B cell (primary cell): ENCODE results near the gene CDH5. TPM values are rescaled to one million over a fixed set of nuclear protein-coding genes. Genes with fewer than 3 reads are reported as not detected.

Experiments used
- ATAC-seq: fragments of 200-7000 bp; cut with Tn5 transposase; one replicate; pipeline ENCODE4 v1.10.0; 2021; ENCODE audit warnings: low read depth, mild to moderate bottlenecking, moderate number of reproducible peaks, moderate library complexity
- CTCF ChIA-PET: fragments of 350-600 bp; sonication (Branson Sonifier 250); formaldehyde crosslinking; loops from one replicate; lab custom pipeline; 2021; ENCODE audit warnings: antibody characterized with exemption, inconsistent platforms; lab: Charles Lee
- POLR2A ChIA-PET: fragments of 350-600 bp; sonication (Branson Sonifier 250); formaldehyde crosslinking; loops from one replicate; lab custom pipeline; 2021; ENCODE audit warnings: antibody characterized with exemption; lab: Charles Lee
- DNase-seq: peaks from one replicate; pipeline ENCODE4 v3.0.0; 2013
- H2AFZ ChIP-seq: 2 replicates; pipeline ENCODE4 v1.6.1; 2012; ENCODE audit warnings: mild to moderate bottlenecking, low read depth, low read length; ENCODE audit not compliant: insufficient read depth, poor library complexity, severe bottlenecking
- H3K27ac ChIP-seq, 2 donors: 1 replicate in 1 of 2; 2 replicates in 1 of 2; pipeline ENCODE4 v1.5.1; 2012 to 2013; ENCODE audit warnings: low read length in 2 of 2, mild to moderate bottlenecking in 2 of 2, moderate library complexity in 1 of 2
- H3K27me3 ChIP-seq, 4 experiments: fragments of 200-600 bp in 1 of 4; sonication (generic) in 1 of 4; replicated peaks in 1 of 4; 1 replicate in 2 of 4; 2 replicates in 2 of 4; pipeline versions ENCODE4 v1.6.1 to v1.7.0; 2013 to 2016; ENCODE audit warnings: low read length in 3 of 4, mild to moderate bottlenecking in 2 of 4, mixed read lengths in 1 of 4, moderate library complexity in 1 of 4; ENCODE audit not compliant: insufficient read depth in 4 of 4, control insufficient read depth in 3 of 4; ENCODE audit errors: control extremely low read depth in 1 of 4
- H3K36me3 ChIP-seq, 2 experiments: replicated peaks in 1 of 2; 1 replicate in 1 of 2; 2 replicates in 1 of 2; pipeline versions ENCODE4 v1.6.1 to v1.7.1; 2013; ENCODE audit warnings: low read length in 1 of 2; ENCODE audit not compliant: insufficient read depth in 2 of 2, control insufficient read depth in 1 of 2; ENCODE audit errors: control extremely low read depth in 1 of 2, extremely low read depth in 1 of 2
- H3K4me1 ChIP-seq, 2 donors: fragments of 200-600 bp in 1 of 2; sonication (generic) in 1 of 2; 1 replicate in 1 of 2; 2 replicates in 1 of 2; pipeline versions ENCODE4 v1.5.1 to v1.6.1; 2013 to 2017; ENCODE audit warnings: low read length in 2 of 2; ENCODE audit not compliant: control insufficient read depth in 2 of 2, insufficient read depth in 2 of 2
- H3K4me2 ChIP-seq: replicated peaks from 2 replicates; pipeline ENCODE3; 2012; ENCODE audit warnings: mild to moderate bottlenecking, low read depth, low read length; ENCODE audit not compliant: poor library complexity, severe bottlenecking
- H3K4me3 ChIP-seq, 5 experiments: fragments of 200-600 bp in 1 of 5; sonication (generic) in 1 of 5; 1 replicate in 3 of 5; 2 replicates in 2 of 5; pipeline versions ENCODE4 v1.5.1 to v1.7.0; 2011 to 2016; ENCODE audit warnings: low read length in 4 of 5, mild to moderate bottlenecking in 4 of 5, low read depth in 2 of 5, control low read depth in 1 of 5, moderate library complexity in 1 of 5; ENCODE audit not compliant: insufficient read depth in 1 of 5; ENCODE audit errors: control extremely low read depth in 1 of 5, extremely low read depth in 1 of 5
- H3K79me2 ChIP-seq: fragments of 200-600 bp; sonication (generic); one replicate; pipeline ENCODE4 v1.6.0; 2016; ENCODE audit warnings: low read length; ENCODE audit not compliant: control insufficient read depth, insufficient read depth
- H3K9ac ChIP-seq: fragments of 200-600 bp; sonication (generic); 2 replicates; pipeline ENCODE4 v1.6.1; 2017; ENCODE audit warnings: mild to moderate bottlenecking, low read length, moderate library complexity
- H3K9me3 ChIP-seq, 3 donors: one replicate each; pipeline versions ENCODE4 v1.6.1 to v1.7.1; 2013; ENCODE audit warnings: low read length in 2 of 3; ENCODE audit not compliant: control insufficient read depth in 2 of 3, insufficient read depth in 1 of 3; ENCODE audit errors: control extremely low read depth in 1 of 3
- H4K20me1 ChIP-seq: 2 replicates; pipeline ENCODE4 v1.6.0; 2012; ENCODE audit warnings: mild to moderate bottlenecking, low read length; ENCODE audit not compliant: insufficient read depth, control insufficient read depth, poor library complexity, severe bottlenecking
- H3K27ac Mint-ChIP-seq: one replicate; pipeline ENCODE4 v1.8.0; 2021; ENCODE audit warnings: mixed read lengths
- H3K27me3 Mint-ChIP-seq: one replicate; pipeline ENCODE4 v1.8.0; 2021; ENCODE audit warnings: mixed read lengths
- H3K4me1 Mint-ChIP-seq: one replicate; pipeline ENCODE4 v1.8.0; 2021; ENCODE audit warnings: mixed read lengths
- H3K4me3 Mint-ChIP-seq: one replicate; pipeline ENCODE4 v1.8.0; 2021; ENCODE audit warnings: mixed read lengths
- H3K9me3 Mint-ChIP-seq: one replicate; pipeline ENCODE4 v1.8.0; 2022; ENCODE audit warnings: mixed read lengths; ENCODE audit not compliant: insufficient read depth
- CTCF ChIP-seq: fragments of 200-600 bp; IDR thresholded peaks from one replicate; pipeline ENCODE4 v1.8.0; 2022; ENCODE audit warnings: antibody characterized with exemption, mild to moderate bottlenecking
- EZH2 ChIP-seq: IDR thresholded peaks from 2 replicates; pipeline ENCODE4 v1.6.1; 2012; ENCODE audit warnings: borderline replicate concordance, low read depth, mild to moderate bottlenecking, moderate library complexity, low read length; ENCODE audit not compliant: insufficient read depth, poor library complexity, severe bottlenecking
- WGBS: methylation state at CpG from one replicate; pipeline ENCODE4 v1.1.5; 2013; ENCODE audit warnings: missing lambda C conversion rate; ENCODE audit not compliant: insufficient coverage; 5-methylcytosine and 5-hydroxymethylcytosine counted together
- intact Hi-C: fragments of 100-400 bp; cut with micrococcal nuclease; formaldehyde crosslinking; loops from one replicate; pipeline ENCODE4 v1.10.0; 2022
- polyA plus RNA-seq: library from polyadenylated mRNA; depleted of rRNA; stranded (reverse); fragments of >200 nt; gene quantifications from 2 replicates; pipeline ENCODE4 v1.2.3, GENCODE V29; 2012
- total RNA-seq, 2 donors: library from RNA; stranded (reverse); fragments of 120-200 nt in 1 of 2; gene quantifications; 1 replicate in 1 of 2; 2 replicates in 1 of 2; pipeline versions ENCODE4 v1.2.3 to v1.2.4, GENCODE V29; 2013 to 2022

The CDH5 gene
- total and polyA plus RNA-seq, 2 donors (not counting 1 experiment from before 2014, with no cell fraction given), result not detected

DNA sequence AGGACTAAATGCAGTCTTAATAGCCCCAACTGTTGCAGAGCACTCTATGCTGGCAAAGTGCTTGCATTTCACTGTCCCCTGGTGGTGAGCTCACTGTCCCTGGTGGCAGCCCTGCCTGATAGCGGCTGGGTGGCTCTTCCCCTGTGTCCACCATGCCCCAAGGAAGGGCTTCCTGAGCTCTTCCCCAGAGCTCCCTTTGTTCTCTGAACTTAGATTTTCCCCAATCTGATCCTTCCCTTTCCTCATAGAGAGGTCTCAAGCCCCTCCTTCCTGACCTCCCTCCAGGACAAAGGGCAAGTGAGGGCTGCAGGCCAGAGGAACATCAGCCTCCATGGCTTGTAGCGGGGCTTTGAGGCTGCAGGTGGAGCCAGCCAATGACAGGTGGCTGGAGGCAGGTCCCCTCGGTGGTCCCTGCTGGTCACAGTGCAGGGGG, 77.6 kb downstream of the CDH5 start:
- Histone ChIP-seq H3K36me3 (no peaks in the 10 kb centered on the region), H3K27me3 (peaks cover 0 to 18% (median 8%) of the 10 kb centered on the region in 4 experiments), H4K20me1 (no peaks in the 10 kb centered on the region), H3K79me2 (no peaks in the 10 kb centered on the region), H3K4me2 (no peak overlapping the region), H3K9ac (no peak overlapping the region), H2AFZ (no peak overlapping the region), H3K27ac (no peak overlapping the region), H3K9me3 (no peaks in the 10 kb centered on the region), H3K4me3 (no peak overlapping the region), H3K4me1 (no peaks in the 10 kb centered on the region)
- H3K4me1 Mint-ChIP-seq, result no peaks in the 10 kb centered on the region
- DNase-seq (no peak), ATAC-seq (no peak)
- WGBS, result 67% methylated on average over 3 of the region's 3 CpGs
- no peaks in the 10 kb centered on the region for H3K9me3 Mint-ChIP-seq
- H3K27me3 Mint-ChIP-seq, result peaks cover 36% of the 10 kb centered on the region
- POLR2A ChIA-PET, result no interaction called here
- intact Hi-C loops, result no loop called here
- CTCF ChIA-PET, result interaction anchor here (0.6 to 1.9 kb wide), 3 partner anchors 37 to 425 kb away, joined by 3 to 7 read pairs (median 3); no protein-coding TSS in a partner anchor
- TF ChIP-seq EZH2, result no peak
- TF ChIP-seq CTCF, result no peak
- H3K27ac Mint-ChIP-seq, result no peak overlapping the region
- no peak overlapping the region for H3K4me3 Mint-ChIP-seq

GRCh38 chr16:66446737-66447136, 80.2 kb downstream of the CDH5 start:
- H3K4me3 ChIP-seq, result no peak overlapping the region
- no peak overlapping the region for H3K4me3 Mint-ChIP-seq
- intact Hi-C loops, result no loop called here
- no peaks in the 10 kb centered on the region for H3K9me3 ChIP-seq
- no peak overlapping the region for H3K27ac Mint-ChIP-seq
- no peaks in the 10 kb centered on the region for H3K36me3 ChIP-seq
- no peak overlapping the region for H2AFZ ChIP-seq
- H3K4me2 ChIP-seq, result no peak overlapping the region
- ChIA-PET CTCF (no interaction called here), POLR2A (no interaction called here)
- no peaks in the 10 kb centered on the region for H3K4me1 ChIP-seq
- ATAC-seq, result no peak
- no peaks in the 10 kb centered on the region for H3K4me1 Mint-ChIP-seq
- 86% methylated on average over 1 of the region's 1 CpG for WGBS
- DNase-seq, result no peak
- peaks cover 27% of the 10 kb centered on the region for H3K27me3 Mint-ChIP-seq
- TF ChIP-seq EZH2, result no peak
- no peak for TF ChIP-seq CTCF
- peaks cover 0 to 18% (median 8%) of the 10 kb centered on the region in 4 experiments for H3K27me3 ChIP-seq
- no peaks in the 10 kb centered on the region for H4K20me1 ChIP-seq
- no peaks in the 10 kb centered on the region for H3K9me3 Mint-ChIP-seq
- H3K27ac ChIP-seq, result no peak overlapping the region
- no peaks in the 10 kb centered on the region for H3K79me2 ChIP-seq
- no peak overlapping the region for H3K9ac ChIP-seq
